Mucosa of descending colon (tissue), 3 donors: ENCODE data around the gene CTXN1. TPM values are rescaled to one million over a fixed set of nuclear protein-coding genes. Genes with fewer than 3 reads are reported as not detected.

Source experiments
- ATAC-seq: fragments of 200-7000 bp; cut with Tn5 transposase; one replicate; pipeline ENCODE4 v1.9.1; 2020; ENCODE audit warnings: mild to moderate bottlenecking, moderate library complexity
- DNase-seq, 3 donors: peaks; one replicate each; pipeline ENCODE4 v3.0.0-alpha.2; 2020
- H3K36me3 ChIP-seq: fragments of 200-600 bp; one replicate; pipeline ENCODE4 v1.8.0; 2021; ENCODE audit warnings: low read depth, mild to moderate bottlenecking
- H3K4me1 ChIP-seq: fragments of 200-600 bp; one replicate; pipeline ENCODE4 v1.8.0; 2021; ENCODE audit warnings: low read depth, mild to moderate bottlenecking
- H3K4me3 ChIP-seq: fragments of 200-600 bp; one replicate; pipeline ENCODE4 v1.8.0; 2021; ENCODE audit warnings: mild to moderate bottlenecking
- H3K9me3 ChIP-seq: fragments of 200-600 bp; one replicate; pipeline ENCODE4 v1.8.0; 2021; ENCODE audit warnings: mild to moderate bottlenecking
- intact Hi-C, 2 donors: fragments of 100-400 bp; cut with DNase I in 1 of 2; cut with micrococcal nuclease in 1 of 2; formaldehyde crosslinking; loops; one replicate each; pipeline versions ENCODE4 v1.11.0 to v1.11.1; 2022; cut with DNase I, micrococcal nuclease
- total RNA-seq, 3 donors: library from RNA; stranded (reverse); fragmentation: NEBNext Ultra II Directional in 2 of 3; extraction: Animal tissue kit (Norgen Biotek cat#: 25700) in 2 of 3; gene quantifications; one replicate each; pipeline versions ENCODE4 v1.2.1 to v1.2.4, GENCODE V29; 2021 to 2023
- TF ChIP-seq, protein P1 (sequence below): fragments of 200-600 bp; IDR thresholded peaks from one replicate; pipeline ENCODE4 v1.8.0; 2022; ENCODE audit warnings: antibody characterized with exemption, mild to moderate bottlenecking
- donor health status: DM: no; HTN: no; CAD: no; lungs with moderate emphysema.
- donor health status: DM: no; HTN: no; CAD: no.
- donor health status: DM: no; HTN: yes; CAD: no.

The CTXN1 gene
- total RNA-seq, 3 donors from 2014 or later, result 0.69 to 28.3 (median 1.9) TPM

DNA sequence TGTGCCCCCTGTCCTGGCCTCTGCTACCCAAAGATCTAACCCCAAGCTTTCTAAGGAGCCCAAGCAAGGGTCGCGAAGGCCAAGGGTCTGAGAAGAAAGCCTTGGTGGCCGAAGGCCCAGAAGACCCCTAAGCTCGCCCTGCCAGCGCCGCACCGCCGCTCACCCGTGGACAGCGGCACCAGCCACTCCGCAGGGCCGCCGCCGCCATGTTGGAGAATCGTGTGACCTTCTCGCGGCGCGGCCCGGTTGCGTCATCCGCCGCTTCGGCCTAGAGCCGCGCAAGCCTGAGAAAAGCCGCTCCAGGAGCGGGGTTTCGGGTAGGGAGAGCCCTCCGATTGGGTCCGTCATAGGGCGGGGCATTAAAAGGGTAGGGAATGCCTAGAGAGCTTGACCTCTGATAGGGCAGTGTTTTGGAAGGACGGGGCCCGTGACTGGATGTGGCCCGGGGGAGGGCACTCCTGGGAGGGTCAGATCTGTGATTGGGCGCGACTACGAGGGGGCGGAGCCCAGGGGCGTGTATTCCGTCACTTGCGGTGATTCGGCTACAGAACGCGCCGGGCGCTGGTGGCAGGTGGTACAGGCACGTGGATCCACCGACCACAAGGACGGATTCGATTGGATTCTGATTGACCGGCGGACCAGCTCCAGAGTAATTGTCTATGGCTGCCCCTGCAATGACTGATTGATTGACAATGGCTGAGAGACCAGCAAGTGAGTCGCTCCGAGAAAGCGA is 17.7 kb upstream of the CTXN1 start, which contains the start of gene TIMM44:
Gene TIMM44 (minus strand): TSS at position 223 of the 733 bp plus-strand sequence. CDS start 15 bp downstream, at position 208.
- Histone ChIP-seq H3K4me3 (peak within 1 kb of the TSS; percentile 91), H3K36me3 (peaks cover 3% of the 10 kb centered on the region), H3K9me3 (no peaks in the 10 kb centered on the region), H3K4me1 (peaks cover 10% of the 10 kb centered on the region)
- DNase-seq (peak; percentile 98 to 99 (median 99)), ATAC-seq (peak; percentile 97)
- intact Hi-C loops, result loop anchor here (10.0 kb wide), 1 partner anchor 311 kb away; no protein-coding TSS in a partner anchor
- TF ChIP-seq, protein P1, sequence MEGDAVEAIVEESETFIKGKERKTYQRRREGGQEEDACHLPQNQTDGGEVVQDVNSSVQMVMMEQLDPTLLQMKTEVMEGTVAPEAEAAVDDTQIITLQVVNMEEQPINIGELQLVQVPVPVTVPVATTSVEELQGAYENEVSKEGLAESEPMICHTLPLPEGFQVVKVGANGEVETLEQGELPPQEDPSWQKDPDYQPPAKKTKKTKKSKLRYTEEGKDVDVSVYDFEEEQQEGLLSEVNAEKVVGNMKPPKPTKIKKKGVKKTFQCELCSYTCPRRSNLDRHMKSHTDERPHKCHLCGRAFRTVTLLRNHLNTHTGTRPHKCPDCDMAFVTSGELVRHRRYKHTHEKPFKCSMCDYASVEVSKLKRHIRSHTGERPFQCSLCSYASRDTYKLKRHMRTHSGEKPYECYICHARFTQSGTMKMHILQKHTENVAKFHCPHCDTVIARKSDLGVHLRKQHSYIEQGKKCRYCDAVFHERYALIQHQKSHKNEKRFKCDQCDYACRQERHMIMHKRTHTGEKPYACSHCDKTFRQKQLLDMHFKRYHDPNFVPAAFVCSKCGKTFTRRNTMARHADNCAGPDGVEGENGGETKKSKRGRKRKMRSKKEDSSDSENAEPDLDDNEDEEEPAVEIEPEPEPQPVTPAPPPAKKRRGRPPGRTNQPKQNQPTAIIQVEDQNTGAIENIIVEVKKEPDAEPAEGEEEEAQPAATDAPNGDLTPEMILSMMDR, result no peak

DNA sequence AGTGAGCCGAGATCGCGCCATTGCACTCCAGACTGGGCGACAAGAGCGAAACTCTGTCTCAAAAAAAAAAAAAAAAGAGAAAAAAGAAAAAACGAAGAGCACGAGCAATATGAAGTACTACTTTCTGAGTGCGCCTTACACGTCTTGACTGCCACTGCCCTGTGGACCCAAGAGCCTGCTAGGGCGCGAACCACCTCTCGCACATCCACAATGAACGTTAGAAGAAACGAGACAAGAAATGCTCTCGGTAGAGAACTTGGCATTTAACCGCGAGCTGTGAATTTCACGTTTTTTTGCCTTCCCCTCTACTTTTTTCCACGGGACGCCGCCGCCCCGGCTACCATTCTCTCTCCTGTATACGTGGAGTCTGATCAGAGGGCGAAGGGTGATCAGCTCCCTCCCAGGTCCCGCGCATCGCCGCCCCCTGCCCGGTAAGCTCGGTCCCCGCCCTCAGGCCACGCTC is 17.1 kb upstream of the CTXN1 start:
- Histone ChIP-seq H3K4me1 (peaks cover 10% of the 10 kb centered on the region), H3K36me3 (peaks cover 3% of the 10 kb centered on the region), H3K4me3 (peak overlapping the region; percentile 91), H3K9me3 (no peaks in the 10 kb centered on the region)
- DNase-seq (no peak), ATAC-seq (no peak)
- TF ChIP-seq, protein P1, result no peak
- intact Hi-C loops, result loop anchor here (10.0 kb wide), 1 partner anchor 312 kb away; no protein-coding TSS in a partner anchor

DNA sequence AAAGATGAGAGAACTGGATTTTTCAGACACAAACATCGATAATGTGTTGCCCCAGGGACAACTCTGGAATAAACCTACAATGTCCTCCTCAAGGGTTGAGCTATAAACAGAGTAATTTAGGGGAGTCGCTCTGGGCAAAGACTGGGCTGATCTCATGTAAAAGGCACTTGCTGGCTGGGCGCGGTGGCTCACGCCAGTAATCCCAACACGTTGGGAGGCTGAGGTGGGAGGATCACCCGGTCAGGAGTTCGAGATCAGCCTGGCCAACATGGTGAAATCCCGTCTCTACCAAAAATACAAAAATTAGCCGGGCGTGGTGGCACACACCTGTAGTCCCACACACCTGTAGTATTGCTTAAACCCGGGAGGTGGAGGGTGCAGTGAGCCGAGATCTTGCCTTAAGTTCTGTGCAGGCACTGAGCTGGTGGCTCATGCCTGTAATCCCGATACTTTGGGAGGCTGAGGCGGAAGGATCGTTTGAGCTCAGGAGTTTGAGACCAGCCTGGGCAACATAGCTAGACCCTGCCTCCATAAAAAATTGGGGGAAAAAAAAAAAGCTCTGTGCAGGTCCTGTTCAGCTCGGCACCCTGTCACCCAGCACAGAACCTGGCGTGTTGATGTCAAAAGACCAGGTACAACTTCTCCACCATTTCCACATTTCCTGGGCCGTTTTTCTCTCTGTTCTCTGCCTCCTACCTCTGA is 16.1 kb upstream of the CTXN1 start:
- ATAC-seq (no peak), DNase-seq (peak in 1 of 3 donors; percentile 46)
- intact Hi-C loops, result loop anchor here (10.0 kb wide), 1 partner anchor 313 kb away; no protein-coding TSS in a partner anchor
- H3K4me3 ChIP-seq, result no peak overlapping the region
- H3K9me3 ChIP-seq, result no peaks in the 10 kb centered on the region
- peaks cover 3% of the 10 kb centered on the region for H3K36me3 ChIP-seq
- peaks cover 10% of the 10 kb centered on the region for H3K4me1 ChIP-seq
- TF ChIP-seq, protein P1, result no peak

DNA sequence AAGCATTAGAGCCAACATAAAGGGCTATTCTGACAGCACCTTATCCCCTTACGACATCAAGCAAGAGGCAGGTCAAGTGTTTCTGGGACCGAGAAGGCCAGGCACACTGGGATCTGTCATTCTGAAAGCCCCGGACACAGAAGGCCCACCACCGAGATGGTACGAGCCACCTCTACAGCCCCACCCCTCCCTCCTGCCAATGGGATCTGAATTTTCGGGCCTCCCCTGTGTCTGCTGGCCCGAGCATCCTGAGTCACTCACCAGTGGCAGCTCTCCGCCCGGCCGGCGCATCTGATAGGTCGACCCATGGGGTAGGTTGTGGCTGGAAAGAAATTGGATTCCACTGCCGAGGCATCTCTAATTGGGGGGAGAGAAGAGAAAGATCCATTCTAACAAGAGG is 14.9 kb upstream of the CTXN1 start:
- DNase-seq, result peak in 1 of 3 donors; percentile 37
- Histone ChIP-seq H3K9me3 (no peaks in the 10 kb centered on the region), H3K4me3 (no peak overlapping the region), H3K36me3 (peaks cover 3% of the 10 kb centered on the region), H3K4me1 (peaks cover 10% of the 10 kb centered on the region)
- intact Hi-C loops, result loop anchor here (10.0 kb wide), 1 partner anchor 314 kb away; no protein-coding TSS in a partner anchor
- no peak for ATAC-seq
- TF ChIP-seq, protein P1, result no peak

DNA sequence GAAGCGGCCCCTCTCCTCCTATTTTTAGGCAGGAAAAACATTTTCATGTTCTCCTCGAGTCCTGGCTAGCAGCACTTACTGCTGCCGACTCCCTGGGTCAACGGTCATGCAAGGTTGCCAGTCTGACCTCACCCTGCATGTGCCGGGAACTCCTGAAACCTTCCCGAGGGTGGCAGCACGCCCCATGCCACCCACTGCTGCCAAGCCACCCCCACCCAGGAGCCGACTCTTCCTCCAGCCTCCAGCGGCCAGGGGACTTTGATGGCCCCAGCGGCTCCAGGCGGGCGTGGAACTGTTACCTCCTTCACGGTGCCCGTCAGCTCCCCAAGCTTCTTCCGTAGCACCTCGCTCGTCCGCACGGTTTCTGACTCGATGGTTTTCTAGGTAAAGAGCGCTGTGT is 8.8 kb upstream of the CTXN1 start:
- no peak for DNase-seq
- H3K4me3 ChIP-seq, result no peak overlapping the region
- H3K9me3 ChIP-seq, result no peaks in the 10 kb centered on the region
- intact Hi-C loops, result no loop called here
- H3K36me3 ChIP-seq, result no peaks in the 10 kb centered on the region
- no peaks in the 10 kb centered on the region for H3K4me1 ChIP-seq
- TF ChIP-seq, protein P1, result no peak
- ATAC-seq, result no peak
